ENCODE data around the gene PINK1.
A peak's percentile ranks its signal among the peaks of the same experiment; 100 is the strongest.
"Not testable (repeated sequence)": the region's sequence is repeated elsewhere in the genome, so short reads cannot be mapped to it uniquely, and the experiment has no call there.

PINK1 gene

DNA sequence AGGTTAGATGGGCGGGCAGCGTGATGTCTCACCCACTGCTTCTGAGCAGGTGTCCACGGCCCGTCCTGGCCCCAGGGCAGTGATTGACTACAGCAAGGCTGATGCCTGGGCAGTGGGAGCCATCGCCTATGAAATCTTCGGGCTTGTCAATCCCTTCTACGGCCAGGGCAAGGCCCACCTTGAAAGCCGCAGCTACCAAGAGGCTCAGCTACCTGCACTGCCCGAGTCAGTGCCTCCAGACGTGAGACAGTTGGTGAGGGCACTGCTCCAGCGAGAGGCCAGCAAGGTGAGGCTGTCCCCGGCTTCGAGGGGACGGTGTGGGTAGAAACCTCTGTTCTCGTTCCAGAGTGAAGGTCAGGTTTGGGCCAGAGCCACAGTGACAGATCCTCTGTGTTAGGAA, 15.7 kb downstream of the PINK1 start:
- no peak for DNase-seq

DNA sequence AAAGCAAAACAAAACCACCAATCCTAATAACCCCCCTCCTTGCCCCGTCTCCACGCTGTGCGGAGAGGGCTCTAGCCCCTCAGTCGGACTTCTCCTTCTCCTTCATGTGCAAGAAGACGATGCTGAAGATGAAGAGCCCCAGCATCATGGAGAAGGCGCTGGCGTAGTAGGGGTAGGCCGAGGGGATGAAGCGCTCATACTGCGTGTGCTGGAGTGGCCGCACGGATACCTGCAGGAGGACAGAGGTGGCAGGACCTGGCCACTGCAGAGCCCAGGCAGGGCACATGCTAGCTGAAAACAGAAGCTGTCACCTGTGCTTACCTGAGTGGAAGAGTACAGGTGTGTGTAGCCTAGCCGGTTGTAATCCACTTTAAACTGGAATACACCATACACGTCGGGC, 19.0 kb downstream of the PINK1 start:
- DNase-seq, result no peak

DNA sequence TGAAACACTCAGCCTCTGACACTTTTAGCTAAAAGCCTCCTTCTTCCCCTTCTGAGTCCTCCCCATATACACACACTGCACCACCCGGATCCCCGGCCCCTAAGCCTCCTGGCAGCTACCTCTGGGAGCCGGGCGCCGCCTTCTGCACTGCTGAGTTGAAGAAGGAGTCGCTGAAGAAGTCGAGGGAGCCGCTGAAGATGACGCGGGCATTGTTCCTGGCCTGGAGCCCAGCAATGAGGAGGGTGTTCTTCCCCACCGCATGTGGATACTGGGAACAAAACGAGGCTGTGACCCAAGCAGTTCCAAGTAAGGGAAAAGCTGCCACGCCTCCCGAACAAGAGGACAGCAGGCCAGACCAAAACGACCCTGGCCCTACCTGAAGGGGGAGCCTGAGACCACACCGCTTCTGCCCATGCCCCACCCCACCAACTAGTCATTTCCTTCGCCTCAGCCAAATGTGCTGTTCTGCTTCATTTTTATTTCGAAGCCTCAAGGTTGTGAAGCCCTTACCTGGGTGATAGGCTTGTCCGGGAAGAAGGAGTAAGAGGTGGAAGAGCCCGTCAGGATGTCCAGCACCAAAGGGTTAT, 20.9 kb downstream of the PINK1 start:
- DNase-seq, result no peak

DNA sequence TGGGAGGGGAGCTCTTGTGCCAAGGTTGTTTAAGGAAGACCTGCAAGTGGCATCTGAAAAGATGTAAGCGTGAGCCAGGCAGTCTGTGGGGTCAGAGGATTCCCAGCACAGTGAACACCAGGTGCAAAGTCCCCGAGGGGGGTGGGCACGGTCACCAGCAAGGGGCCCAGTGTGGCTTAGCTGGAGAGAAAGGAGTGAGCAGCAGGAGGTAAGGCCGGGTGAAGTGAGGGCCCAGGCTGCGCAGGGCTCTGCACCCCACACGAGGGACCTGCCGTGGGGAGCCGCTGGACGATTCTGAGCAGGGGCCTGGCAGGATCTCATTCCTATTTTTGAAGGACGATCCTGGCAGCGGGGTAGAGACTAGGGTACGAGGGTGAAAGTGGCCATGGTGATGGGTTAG, 23.8 kb downstream of the PINK1 start:
- no peak for DNase-seq

DNA sequence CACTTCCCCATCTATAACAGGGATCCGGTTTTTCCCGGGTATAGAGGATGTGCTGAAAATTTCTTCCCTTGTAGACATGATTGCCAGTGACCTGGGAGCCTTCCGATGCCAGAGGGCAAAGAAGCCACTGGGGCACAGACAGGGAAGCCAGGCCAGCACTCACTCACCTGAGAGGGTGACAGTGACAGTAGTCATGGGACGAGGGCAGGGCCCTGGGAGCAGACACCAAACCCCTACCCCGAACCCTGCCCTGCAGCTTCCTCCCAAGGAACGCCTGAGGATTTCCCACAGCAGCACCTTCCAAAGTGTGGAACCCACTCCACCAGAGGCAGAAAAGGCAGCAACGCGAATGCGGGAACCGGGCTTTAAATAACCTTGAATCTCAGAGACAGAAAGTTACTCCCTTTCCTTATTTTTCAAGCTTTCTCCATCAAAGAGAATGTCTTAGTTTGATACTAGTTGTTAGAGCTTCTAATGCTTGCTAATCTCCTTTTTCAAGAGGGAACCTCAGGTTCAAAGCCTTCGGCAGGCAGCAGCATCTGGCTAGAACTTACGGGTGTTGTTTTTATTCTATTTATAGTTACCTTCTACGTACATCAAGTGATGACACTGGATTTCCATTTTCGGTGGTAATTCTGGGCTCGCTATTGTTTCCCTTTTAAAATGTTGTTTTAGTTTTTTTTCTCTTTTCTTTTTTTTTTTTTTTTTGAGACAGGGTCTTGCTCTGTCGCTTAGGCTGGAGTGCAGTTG, 25.1 kb downstream of the PINK1 start:
- DNase-seq, result no peak

DNA sequence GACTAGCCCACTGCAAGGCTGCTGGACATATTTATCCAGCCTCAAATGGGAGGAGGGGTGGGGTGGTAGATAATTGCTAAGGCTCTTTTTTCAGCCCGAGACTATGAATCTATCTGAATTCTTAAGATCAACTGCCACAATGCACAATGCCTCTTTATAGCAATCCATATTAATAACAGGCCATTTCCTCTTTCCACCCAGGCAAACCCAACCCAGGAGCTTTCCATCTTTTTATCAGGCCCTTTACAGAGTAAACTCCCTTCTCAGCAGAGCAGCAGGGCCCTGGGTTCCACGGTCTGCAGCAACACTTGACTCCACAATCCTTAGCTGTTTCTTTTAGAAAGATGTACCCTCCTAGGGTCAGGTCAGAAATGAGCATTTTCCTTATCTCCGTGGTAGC, 27.1 kb downstream of the PINK1 start:
- no peak for DNase-seq

DNA sequence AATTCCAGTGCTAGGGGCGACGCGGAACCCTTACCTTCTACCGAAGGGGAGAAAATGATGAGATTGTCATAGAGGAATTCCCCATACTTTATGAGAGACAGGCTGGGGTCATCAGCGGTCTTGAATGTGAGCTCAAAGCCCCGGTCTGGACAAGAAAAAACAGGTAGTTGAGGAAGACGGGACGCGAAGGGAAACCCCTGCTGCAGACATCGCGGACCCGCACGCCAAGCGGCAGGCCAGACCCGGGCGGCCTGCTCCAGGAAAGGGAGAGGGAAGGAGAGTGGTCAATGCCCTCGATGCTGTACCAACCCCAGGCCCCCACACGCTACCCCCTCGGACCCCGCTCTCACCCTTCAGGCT, 27.6 kb downstream of the PINK1 start:
- peak; percentile 10 for DNase-seq

DNA sequence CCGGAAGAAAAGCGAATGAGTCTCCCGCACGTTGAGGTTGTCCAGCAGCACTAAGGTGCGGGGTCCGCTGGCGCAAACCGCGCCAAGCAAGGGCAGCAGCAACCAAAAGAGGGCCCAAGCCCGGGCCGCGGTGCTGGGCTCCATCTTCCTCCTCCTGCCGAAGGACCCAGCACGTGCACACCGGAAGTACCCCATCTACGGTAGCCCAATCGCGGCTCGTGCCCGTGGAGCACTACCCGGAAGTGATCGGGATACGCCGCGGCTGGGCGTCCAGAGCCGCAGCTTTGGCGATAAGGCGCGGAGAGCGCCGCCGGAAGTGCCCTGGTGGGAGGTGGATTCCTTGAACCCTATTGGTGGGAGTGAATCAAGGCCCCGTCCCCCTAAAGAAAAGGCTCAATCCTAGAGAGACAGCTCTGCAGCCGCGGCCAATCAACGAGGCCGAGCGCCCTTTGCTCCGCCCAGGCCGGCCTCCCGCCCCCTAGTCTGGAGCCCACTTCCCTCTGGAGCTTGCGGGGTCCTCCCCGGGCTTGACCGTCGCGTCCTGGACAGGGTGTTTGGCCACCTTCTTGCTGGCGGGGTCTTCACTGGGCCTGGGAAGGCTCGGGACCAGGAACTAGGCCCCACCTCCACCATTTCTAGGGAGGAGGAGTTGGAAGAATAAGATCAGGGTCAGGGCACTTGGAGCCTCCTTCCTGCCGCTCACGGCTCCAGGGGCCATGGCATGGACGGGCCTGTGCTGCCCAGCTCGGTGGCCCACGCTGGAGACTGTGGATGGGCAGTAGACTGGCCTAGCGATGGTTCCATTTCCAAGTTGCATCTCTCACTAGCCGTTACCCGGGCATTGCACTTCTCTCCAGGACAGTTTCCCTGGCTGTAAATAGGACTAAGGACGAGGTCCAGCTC, 28.2 kb downstream of the PINK1 start, which contains the start of gene DDOST:
Gene DDOST (minus strand): TSS at position 163 of the 903 bp plus-strand sequence. CDS start 19 bp downstream, at position 144.
- peak; percentile 94 for DNase-seq

DNA sequence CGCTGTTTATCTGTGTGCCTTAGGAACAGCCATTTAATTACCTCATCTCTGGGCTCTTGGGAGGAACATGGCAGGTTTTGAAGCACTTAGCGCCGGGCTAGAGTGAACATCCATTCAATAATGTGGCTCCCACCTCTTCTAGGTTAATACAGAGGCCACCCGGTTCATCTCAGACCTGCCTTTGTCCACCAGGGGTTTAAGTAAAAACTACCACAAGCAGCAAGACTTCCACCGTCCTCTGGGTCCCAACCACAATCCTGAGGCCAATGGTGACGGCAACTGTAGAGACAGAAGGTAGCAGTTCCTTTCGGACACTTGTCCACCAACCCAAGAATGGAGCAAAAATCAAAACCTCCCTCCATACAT, 28.8 kb downstream of the PINK1 start:
- no peak for DNase-seq

DNA sequence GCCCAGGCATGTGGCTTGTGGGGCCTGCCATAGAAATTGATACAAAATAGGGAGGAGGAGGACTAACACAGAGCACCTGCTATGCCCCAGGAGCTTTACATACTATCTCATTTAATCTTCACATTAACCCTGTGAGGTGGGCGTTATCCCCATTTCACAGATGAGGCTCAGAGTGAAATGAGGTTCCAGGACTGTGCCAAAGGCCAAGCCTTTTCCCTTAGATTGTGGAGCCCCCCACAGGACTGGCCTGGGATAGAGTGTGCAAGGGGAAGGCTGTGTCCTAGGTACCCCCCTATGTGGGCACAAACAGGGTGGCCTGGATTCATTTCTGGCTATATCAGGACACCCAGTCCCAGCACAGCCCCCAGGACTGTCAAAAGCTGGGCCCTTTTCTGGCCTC, 30.1 kb downstream of the PINK1 start:
- no peak for DNase-seq

DNA sequence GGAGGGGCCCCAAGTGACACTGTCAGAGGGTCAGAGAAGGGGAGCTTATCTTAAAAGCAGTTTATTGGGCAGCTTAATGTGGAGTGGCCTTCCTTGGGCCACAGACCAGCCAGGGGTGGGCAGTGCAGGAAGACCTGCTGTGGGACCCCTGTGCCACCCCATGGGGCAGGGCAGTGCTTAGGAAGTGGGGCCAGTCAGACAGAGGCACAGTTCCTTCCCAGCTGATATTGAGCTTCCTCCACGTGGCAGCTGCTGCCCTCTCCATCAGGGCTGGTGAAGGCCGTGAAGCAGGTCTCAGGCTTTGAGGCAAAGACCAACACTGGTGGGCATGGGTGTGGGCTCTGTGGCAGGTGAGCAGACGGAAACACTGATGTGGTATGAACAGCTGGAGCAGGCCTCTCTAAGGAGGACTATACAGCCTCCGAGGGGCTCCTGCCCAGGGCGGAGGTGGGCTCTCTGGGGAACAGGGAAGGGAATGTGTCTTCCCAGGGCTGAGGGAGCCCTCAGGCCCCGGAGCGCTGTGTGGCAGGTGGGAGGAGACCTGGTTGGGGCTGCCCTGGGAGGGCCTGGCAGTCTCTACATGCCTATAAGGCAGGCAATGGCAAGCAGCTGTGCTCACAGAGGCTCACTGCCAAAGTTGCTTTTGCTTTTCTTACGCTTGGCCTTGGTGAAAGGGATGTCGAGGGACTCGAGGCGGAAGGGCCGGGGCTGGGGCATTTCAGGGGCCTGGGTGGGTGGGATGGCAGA, 30.9 kb downstream of the PINK1 start:
- no peak for DNase-seq

DNA sequence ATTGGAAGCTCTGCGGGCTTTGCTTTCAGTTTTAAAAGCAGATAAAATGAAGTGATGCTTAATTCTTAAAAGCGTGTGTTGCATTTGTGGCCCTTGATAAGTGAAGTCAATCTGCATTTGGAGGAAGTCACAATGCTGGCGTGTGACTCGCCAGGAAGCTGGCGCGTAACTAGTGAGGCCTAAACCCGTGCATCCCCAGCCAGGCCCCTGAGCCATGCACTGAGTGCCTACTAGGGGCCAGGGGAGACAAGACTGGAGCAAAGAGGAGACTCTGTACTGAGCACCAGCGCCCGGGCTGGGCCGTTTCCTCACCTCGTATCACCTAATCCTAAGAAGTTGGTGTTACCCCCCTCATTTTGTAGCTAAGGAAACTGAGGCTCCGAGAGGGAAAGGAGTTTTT, 32.5 kb downstream of the PINK1 start:
- DNase-seq, result no peak

DNA sequence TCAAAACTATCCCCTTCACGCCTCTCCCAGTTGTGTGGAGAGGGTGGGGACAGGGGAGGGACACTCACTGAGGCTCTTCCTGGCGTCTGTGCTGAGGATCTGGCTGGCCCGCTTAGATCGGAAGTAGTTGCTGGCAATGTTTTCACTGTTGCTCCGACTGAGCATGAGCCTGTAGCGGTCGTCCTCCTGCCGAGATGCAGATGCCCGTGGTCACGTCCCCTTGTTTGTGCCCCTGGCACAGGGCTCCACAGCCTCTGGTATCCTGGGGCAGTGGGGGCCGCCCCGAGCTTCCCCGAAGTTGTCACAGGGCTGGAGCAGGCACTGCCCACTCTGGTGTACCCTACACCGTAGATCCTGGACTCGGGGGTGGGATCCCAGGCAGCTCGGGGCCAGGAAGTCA, 32.9 kb downstream of the PINK1 start:
- no peak for DNase-seq

DNA sequence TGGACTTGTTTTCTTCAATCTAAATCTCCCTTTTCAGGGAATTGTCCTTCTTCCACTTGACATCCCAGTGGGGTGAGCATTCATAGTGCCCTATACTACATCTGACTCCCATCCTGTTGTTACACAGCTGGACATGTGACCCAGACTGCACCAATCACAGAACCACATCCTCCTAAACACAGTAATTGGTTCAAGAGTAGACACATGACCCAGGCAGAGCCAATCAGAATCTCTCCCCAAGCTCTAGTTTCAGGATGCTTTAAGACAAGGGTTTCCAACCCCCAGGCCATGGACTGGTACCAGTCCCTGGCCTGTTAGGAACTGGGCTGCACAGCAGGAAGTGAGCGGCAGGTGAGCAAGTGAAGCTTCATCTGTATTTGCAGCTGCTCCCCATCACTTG, 33.5 kb downstream of the PINK1 start:
- DNase-seq, result no peak

DNA sequence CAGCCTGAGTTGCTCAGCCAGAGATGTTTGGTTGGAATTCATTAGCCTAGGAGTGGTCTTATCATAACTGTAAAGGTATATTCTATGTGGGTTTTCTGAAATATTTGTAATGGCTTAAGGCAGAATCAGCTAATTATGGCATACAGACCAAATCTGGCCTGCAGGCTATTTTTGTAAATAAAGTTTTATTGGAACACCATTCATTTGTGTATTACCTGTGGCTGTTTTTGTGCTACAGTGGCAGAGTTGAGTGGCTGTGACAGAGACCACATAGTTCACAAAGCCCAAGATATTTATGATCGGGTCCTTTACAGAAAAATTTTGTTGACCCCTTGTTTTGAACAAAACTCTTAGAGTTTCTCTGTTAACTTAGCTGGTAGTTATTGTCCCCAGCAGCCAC, 35.3 kb downstream of the PINK1 start:
- DNase-seq, result no peak

DNA sequence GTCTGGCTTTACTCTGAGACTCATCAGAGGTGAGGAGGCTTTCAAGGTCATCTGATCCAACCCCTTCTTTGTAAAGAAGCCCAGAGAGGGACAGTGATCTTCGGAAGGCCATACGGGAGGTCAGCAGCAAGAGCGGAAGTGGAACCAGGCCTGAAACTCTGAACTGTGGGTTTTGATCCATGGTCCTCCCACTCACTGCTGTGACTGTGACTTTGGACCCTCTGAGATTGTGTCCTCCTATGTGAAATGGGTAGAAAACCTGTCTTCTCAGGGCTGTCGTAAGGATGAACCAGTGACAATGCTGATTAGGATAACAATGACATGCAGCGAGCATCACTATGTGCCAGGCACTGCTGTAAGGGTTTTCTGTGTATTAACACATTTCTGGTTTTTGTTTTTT, 37.7 kb downstream of the PINK1 start:
- DNase-seq, result no peak

DNA sequence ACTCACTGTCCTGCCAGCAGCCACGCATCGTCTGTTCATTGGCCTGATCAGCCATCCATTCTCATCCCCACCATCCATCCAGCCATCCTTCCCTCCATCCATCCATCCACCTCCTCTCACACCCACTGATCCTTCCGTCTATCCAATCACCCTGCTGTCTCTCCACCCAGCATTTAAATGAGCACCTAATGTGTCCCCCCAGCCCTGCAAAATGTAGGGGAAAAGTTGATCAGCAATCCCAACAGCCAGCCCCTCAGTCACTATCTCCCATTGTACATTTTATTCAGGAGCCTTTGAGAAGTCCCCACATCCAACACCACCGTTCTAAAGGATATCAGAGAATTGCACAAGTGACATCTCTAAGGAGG, 39.0 kb downstream of the PINK1 start:
- no peak for DNase-seq

DNA sequence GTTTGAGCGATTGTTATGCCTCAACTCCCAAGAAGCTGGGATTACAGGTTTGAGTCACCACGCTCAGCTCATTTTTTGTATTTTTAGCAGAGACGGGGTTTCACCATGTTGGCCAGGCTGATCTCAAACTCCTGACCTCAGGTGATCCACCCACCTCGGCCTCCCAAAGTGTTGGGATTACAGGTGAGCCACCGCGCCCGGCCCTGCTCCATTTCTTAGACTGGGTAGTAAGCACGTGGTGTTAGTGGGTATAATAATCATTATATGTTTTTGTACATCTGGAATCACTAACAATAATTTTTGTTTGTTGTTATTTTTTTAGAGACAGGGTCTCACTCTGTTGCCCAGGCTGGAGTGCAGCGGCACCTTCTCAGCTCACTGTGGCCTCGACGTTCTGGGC, 40.4 kb downstream of the PINK1 start:
- DNase-seq, result not testable (repeated sequence)

DNA sequence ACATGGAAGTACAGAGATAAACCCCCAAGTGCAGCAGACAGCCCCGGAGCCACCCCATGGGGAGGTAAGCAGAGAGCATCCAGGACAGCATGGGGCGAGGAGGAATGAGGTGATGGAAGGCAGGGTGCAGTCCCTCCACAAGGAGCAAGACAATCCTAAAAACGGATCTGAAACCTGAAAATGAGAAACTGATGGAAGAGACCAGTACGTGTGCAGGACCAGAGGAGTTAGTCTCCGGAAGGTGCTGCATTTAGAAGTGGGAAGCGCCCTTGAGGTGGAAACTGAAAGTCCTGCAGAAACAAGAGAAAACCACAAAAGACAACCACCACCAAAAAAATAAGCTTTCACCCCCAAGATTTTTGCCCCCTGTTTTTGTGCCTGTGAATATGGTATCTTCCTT, 45.3 kb downstream of the PINK1 start:
- DNase-seq, result no peak

DNA sequence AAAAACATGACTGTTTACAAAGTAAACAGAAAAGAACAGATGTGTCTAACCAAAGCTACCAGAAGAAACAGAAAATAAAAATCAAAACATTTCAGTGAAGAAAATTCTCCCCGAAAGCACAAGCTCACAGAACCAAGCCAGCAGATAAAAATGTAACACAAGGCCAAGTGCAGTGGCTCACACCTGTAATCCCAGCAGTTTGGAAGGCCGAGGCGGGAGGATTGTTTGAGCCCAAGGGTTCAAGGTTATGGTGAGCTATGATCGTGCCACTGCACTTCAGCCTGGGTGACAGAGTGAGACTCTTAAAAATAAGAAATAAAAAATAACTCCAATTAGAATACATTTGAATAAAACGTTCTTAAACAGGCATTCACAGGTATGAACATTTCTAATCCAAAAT, 47.0 kb downstream of the PINK1 start:
- no peak for DNase-seq

DNA sequence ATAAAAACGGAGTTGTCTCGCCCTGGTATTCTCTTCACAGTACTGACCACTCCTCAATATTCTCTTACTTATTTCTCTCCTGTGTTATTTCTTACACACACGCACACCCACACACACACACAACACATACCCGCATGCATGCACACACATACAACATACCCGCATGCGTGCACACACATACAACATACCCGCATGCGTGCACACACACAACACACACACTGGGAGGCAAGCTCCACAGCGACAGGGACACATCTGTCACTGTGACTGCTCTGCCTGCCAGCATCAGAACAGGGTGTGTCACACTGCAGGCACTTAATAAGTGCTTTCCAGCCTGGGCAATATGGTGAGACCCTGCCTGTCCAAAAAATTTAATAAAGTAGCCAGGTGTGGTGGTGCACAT, 48.7 kb downstream of the PINK1 start:
- DNase-seq, result no peak

DNA sequence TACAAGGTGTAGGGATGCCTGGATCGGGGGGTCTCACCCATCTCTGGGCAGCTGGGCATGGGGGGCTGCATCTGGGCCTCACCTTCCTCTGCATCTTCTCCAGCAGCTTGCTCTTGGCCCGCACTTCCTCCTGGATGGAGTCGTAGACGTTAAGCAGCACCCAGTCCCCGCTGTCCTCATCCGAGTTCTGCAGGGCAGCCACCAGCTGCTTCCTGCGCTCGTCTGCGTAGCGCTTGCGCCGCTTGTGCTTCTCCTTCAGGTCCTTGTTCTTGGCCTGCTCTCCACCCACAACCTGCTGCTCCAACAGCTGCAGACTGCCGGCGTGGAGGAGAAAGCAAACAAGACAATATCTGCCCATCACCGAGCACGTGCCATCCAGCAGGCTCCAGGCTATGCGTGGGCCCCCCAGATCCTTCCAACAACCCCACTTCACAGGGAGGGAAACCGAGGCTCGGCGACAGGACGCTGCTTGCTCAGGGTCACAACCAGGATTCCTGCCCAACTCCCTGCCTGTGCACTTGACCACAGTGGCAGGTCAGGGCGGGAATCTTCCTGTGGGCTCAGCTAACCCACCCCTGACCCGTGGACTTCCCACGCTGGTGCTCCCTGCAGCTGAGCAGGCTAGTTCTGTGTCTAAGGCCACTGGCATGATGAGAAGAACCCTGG, 49.4 kb downstream of the PINK1 start:
- DNase-seq, result no peak

DNA sequence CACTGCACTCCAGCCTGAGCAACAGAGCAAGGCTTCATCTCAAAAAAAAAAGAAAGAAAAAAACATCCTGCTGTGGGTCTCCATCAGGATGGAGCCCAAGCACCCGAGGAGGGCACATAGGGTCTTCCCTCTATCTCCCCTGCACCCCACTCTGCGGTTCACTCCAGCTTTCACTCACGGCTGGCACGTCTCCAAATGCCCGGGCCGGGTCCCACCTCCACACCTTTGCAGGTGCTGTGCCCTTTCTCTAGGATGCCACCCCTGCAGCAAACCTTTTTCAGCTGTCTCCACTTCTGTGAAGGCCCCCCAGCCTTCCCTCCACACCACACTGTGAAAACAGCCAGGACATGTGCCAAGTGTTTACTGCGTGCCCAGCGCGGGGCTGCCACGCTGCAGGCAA, 50.4 kb downstream of the PINK1 start:
- DNase-seq, result no peak

All from stimulated activated CD4-positive, alpha-beta T cell treated with anti-CD3 and anti-CD28 coated beads, Interleukin-4, amount 100 ng/mL, for 1 hour (primary cell).